Endothelial cell of hepatic sinusoid (primary cell): Measurements from ENCODE around the gene LRP5.
"Not testable (repeated sequence)": the region's sequence is repeated elsewhere in the genome, so short reads cannot be mapped to it uniquely, and the experiment has no call there.

Experiments
- in situ Hi-C: cut with HindIII; loops from 2 replicates; pipeline ENCODE4 v1.10.0; 2017; ENCODE audit warnings: low sequenced_read_pairs

The LRP5 gene

DNA sequence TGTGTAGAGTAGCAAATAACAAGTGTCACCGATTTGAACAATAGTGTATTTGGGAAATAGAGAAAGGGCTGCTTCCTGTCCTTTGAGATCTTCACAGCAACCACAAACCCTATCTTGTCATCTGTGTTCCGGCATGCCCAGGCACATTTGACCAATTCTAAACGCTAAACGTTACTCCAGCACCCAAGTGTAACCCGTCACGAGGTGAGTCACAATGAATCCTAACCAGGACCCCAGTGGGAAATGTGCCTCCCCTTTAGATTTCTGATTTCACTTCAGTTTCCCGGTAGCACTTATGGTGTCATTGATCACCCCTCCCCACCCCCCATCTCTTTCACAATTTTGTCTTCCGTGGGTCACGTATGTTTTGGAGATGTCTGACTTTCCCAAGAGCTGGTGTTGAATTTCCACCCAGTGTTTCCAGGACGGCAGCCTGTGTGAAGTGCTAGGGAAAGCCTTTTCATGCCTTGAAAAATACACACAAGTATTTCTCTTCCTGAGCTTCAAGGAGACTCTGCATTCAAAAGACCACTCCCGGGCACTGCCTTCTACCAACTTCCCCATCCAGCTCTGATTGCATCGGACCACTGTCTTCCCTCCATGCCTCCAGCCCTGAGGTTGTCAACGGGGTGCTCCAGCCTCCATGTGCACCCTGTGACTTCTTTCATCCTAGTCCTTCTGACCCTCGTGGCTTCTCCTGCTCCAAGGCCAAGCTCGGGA, 30.1 kb upstream of the LRP5 start:
- in situ Hi-C loops, result no loop called here

GRCh38 chr11:68282861-68283230, 29.5 kb upstream of the LRP5 start:
- in situ Hi-C loops, result no loop called here

GRCh38 chr11:68284588-68284987, 27.8 kb upstream of the LRP5 start:
- in situ Hi-C loops, result not testable (repeated sequence)

DNA sequence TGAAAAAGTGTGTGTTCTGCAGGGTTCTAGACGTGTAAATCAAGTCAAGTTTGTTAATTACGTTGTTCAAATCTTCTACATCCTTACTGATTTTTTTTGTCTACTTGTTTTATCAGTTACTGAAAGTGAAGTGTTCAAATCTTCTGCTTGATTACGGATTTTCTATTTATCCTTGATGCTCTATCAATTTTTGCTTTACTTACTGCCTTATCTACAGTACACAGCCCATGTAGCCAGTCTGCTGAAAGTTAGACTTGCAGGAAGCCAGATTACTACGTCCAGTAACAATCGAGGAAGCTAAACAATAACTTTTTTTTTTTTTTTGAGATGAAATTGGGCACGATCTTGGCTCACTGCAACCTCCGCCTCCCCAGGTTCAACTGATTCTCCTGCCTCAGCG, 25.0 kb upstream of the LRP5 start:
- in situ Hi-C loops, result no loop called here

DNA sequence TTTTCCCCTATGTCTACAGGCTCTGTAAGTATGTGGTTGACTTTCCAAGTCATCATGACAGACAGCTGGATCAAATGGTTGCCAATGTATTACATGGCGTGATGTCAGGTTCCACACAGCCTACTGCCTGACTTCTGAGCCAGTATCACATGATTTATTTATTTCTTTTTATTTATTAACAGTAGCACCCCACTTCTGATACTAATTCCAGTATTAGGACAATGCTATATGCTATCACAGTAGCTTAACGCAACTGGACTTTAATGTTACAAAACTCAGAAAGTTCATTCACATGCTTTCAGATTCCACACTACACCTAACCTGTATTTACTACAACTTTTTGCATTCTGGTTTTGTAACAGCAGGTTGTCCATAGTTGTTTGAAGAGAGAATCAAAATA, 22.9 kb upstream of the LRP5 start:
- in situ Hi-C loops, result no loop called here

- in situ Hi-C loops, result no loop called here
Observed at GRCh38 chr11:68293708-68294107, 18.7 kb upstream of the LRP5 start.

- in situ Hi-C loops, result no loop called here
Observed at GRCh38 chr11:68295271-68295670, 17.1 kb upstream of the LRP5 start.

DNA sequence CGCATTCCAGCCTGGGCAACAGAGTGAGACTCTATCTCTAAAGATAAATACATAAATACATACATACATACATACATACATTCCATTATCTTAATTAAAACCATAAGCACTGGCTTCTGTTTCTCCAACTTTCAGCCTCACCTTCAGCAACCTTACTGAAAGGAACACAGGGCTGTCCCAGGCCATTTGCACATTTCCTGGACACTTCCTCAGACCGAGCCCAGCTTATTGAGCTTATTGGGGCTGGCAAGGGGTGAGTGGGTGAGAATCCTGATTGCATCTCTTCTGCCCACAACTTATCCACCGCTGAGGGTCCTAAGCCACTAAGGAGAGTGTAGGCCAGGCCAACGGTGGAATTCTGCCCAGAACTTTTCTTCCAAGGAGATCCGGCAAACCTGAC, 16.5 kb upstream of the LRP5 start:
- in situ Hi-C loops, result no loop called here

- in situ Hi-C loops, result no loop called here
Observed at GRCh38 chr11:68296344-68297051, 15.9 kb upstream of the LRP5 start.

DNA sequence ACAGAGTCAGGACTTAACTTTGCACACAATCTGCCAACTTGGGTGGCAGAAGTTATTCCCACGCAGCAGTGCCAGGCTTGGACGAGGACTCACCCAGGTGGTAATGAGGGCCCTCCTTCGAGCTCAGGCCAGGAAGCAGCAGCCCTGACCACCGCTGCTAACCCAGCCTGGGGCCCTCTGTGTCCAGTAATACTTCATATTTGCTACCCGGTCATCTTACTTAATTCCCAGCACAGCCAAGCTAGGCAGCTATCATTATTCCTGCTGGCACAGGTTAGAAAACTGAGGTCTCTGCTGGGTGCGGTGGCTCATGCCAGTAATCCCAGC, 15.4 kb upstream of the LRP5 start:
- in situ Hi-C loops, result no loop called here

DNA sequence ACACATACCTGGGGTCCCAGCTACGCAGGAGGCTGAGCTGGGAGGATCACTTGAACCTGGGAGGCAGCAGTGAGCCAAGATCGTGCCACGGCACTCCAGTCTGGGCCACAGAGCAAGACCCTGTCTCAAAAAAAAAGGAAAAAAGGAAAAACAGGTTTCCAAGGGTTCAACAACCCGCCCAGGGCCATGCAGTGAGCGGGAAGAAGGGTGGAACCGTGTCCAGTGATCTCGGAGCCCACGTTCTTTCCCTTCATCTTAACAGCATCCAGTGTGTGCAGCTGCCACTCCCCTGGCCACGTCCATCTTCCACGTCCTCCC, 14.9 kb upstream of the LRP5 start:
- in situ Hi-C loops, result no loop called here

DNA sequence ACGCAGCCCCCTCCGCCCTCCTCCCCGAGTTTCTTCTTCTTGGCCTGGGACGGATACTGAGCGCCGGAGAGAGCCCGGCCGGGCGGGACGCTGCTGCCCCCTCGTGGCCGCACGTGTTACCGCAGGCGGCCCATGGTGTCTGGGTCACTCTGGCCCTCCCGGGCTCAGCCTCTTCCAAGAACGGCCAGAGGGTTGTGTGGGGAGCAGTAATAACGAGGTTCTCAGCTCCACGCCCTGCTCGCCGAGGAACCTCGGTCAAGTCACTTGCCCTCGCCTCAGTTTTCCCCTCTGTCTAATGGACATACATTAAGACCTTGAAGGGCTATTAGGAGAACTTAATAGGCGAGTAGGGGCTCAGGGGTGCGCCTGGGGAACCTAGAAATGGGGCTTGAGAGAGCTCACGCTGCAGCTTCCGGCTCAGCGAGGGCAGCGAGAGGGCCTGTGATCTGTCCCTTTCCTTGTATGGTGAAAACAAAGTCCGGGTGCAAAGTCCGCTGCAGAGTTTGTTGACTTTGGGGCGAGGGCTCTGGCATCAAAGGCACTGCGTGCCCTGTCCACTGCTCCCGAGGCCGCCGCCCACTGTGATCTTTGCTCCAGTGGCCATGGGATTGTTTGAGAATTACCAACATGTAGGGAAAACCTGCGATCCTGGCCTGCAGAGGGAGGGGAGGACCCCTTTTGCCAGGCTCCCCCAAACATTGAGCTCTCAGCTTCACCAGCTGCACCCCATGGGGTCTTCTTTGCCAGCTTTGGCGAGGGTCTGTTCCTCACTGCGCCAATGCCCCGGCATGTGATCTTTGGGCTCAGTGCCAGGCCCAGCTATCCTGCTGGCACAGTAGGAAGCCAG, 14.4 kb upstream of the LRP5 start:
- in situ Hi-C loops, result no loop called here

DNA sequence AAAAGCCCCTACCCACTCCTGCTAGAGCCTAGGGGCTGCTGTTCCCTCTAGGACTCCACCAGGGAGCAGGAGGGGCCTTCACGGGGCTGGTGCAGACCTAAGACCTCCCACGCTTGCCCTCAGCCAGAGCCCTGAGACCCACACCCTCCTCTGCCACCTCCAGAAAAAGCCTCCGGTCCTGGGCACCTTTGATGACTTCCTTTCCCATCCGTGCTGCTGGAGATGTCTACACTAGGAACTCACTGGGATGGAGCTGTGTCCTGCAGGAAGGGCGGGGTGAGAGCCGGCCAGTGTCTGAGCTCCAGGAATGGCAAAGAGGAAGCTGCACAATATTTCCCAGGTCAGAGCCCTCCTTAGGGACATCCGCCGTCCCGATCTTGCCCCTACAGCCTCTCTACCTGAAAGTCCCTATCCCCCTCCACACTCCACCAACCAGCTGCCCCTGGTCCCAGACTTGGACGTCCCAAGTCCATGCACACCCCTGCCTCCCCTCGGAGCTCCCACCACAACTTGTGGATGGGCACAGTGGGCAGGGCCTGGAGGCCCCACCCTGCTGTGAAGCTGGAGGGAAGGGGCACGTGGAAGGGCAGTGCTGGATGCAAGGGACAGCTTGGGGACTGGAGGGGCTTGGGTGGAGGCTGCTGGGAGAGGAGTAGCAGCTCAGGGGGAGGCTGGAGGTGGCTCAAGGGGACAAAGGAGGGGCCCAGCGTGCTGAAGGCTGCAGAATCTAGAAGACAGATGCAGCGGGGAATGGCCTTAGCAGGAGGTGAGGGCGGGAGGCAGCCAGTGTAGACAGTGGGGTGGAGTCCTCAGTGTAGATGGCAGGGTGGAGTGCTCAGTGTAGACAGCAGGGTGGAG, 13.5 kb upstream of the LRP5 start:
- in situ Hi-C loops, result no loop called here

DNA sequence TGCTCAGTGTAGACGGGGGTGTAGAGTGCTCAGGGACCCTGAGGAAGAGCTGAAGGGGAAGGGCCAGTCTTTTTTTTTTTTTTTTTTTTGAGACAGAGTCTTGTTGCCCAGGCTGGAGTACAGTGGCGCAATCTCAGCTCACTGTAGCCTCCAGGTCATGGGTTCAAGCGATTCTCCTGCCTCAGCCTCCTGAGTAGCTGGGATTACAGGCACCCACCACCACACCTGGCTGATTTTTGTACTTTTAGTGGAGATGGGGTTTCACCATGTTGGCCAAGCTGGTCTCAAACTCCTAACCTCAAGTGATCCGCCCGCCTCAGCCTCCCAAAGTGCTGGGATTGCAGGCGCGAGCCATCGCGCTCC, 12.9 kb upstream of the LRP5 start:
- in situ Hi-C loops, result not testable (repeated sequence)

GRCh38 chr11:68300076-68300830, 12.1 kb upstream of the LRP5 start:
- in situ Hi-C loops, result no loop called here

DNA sequence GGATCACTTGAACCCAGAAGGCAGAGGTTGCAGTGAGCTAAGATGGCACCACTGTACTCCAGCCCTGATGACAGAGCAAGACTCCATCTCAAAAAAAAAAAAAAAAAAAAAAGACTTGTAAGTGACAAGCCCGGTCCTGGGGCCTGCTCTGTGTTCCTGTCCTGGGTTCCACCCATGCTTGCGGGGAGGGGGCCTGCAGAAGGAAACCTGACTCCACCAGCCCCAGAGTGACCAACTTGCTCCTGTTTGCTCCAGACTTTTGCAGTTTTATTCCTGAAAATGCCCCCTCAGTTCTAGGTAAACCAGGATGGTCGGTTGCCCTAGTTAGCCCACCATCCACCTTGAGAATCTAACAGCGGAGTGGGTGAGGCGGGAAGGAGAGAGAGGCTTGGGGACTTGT, 10.1 kb upstream of the LRP5 start:
- in situ Hi-C loops, result no loop called here

- in situ Hi-C loops, result no loop called here
Observed at GRCh38 chr11:68302670-68303069, 9.7 kb upstream of the LRP5 start.

DNA sequence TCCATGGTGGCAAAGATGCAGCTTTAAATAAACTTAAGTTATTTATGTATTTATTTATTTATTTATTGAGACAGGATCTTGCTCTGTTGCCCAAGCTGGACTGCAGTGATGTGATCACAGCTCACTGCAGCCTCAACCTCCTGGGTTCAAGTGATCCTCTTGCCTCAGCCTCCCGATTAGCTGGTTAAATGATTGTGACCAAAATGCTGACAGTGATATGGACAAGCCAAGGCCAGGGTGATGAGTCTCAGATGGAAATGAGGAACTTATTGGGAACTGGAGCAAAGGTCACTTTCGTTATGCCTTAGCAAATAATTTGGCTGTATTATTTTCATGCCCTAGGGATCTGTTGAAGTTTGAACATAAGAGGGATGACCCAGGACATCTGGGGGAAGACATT, 9.3 kb upstream of the LRP5 start:
- in situ Hi-C loops, result no loop called here

DNA sequence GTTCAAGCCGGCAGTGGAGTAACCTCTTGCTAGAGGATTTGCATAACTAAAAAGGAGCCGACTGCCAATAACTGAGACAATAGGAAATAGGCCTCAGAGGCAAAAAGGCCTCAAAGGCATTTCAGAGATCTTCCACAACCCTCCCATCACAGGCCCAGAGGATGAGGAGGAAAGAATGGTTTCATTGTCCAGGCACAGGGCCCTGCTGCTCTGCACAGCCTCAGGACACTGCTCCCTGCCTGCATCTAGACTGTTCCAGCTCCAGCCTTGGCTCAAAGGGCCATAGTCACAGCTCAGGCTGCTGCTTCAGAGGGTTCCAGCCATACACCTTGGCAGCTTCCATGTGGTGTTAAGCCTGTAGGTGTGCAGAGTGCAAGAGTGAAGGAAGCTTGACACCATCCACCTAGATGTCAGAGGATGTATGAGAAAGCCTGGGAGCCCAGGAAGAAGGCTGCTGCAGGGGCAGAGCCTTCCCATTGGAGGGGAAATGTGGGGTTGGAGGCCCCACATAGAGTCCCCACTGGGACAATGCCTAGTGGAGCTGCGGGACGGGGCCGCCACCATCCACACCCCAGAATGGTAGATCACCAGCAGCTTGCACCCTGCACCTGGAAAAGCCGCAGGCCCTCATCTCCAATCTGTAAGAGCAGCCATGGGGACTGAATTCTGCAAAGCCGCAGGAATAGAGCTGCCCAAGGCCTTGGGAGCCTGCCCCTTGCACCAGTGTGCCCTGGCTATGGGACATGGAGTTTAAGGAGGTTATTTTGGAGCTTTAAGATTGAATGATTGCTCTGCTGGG, 8.2 kb upstream of the LRP5 start:
- in situ Hi-C loops, result no loop called here

DNA sequence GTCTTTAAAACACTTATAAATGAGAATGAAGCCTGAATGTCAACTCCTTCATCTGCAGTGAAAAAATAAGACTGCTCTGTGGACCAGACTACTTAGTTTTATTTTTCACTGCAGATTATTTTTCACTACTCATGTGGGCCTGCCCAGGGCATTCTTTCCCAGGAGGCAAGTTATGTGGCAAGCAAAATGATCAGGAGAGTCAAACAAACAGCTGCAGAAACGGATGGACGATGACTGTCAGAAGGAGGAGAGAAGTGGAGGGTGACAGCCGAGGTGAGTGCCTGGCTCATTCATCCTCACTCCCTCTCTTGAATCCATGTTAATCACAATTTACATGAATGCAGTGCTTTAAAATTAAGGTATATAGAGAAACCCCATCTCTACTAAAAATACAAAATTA, 5.8 kb upstream of the LRP5 start:
- in situ Hi-C loops, result no loop called here
